WTC11 (cell line): ENCODE measurements around the gene VAT1. TPM values are rescaled to one million over a fixed set of nuclear protein-coding genes. Genes with fewer than 3 reads are reported as not detected.
A peak's percentile ranks its signal among the peaks of the same experiment; 100 is the strongest.

Experiments
- ATAC-seq: fragments of 200-7000 bp; cut with Tn5 transposase; 2 replicates; pipeline ENCODE4 v1.10.0; 2021; ENCODE audit warnings: mild to moderate bottlenecking, moderate library complexity
- CTCF ChIA-PET: fragments of 300-600 bp; sonication (Branson Sonifier 250); formaldehyde crosslinking; loops from one replicate; lab custom pipeline; 2021; ENCODE audit warnings: antibody characterized with exemption; lab: Charles Lee
- POLR2A ChIA-PET: fragments of 350-600 bp; sonication (Branson Sonifier 250); formaldehyde crosslinking; loops from one replicate; lab custom pipeline; 2021; ENCODE audit warnings: antibody characterized with exemption; lab: Charles Lee
- DNase-seq: peaks from one replicate; pipeline ENCODE4 v3.0.0; 2021; ENCODE audit warnings: low spot score
- H3K27ac Mint-ChIP-seq: 2 replicates; pipeline ENCODE4 v1.8.0; 2021; ENCODE audit warnings: mixed read lengths
- H3K27me3 Mint-ChIP-seq: 2 replicates; pipeline ENCODE4 v1.8.0; 2021; ENCODE audit warnings: low read depth, mild to moderate bottlenecking, moderate library complexity, mixed read lengths
- H3K36me3 Mint-ChIP-seq: 2 replicates; pipeline ENCODE4 v1.8.0; 2021; ENCODE audit warnings: mixed read lengths
- H3K4me1 Mint-ChIP-seq: 2 replicates; pipeline ENCODE4 v1.8.0; 2022; ENCODE audit warnings: mixed read lengths
- H3K4me3 Mint-ChIP-seq: 2 replicates; pipeline ENCODE4 v1.8.0; 2021; ENCODE audit warnings: mild to moderate bottlenecking, moderate library complexity, mixed read lengths
- H3K9me3 Mint-ChIP-seq: 2 replicates; pipeline ENCODE4 v1.8.0; 2021; ENCODE audit warnings: mixed read lengths
- AR ChIP-seq: fragments of 250-450 bp; sonication (Bioruptor Pico); IDR thresholded peaks from 2 replicates; pipeline ENCODE4 v1.9.0; 2021; ENCODE audit warnings: mild to moderate bottlenecking
- ATF1 ChIP-seq: sonication (generic); formaldehyde crosslinking; IDR thresholded peaks from 2 replicates; pipeline ENCODE4 v1.8.1; 2023; ENCODE audit warnings: mild to moderate bottlenecking, moderate library complexity, missing genetic modification reagents
- ATF3 ChIP-seq: sonication (generic); formaldehyde crosslinking; conservative IDR thresholded peaks from 2 replicates; pipeline ENCODE4 v1.8.1; 2022; ENCODE audit warnings: mild to moderate bottlenecking, missing genetic modification reagents
- CDX4 ChIP-seq: fragments of 250-450 bp; sonication (Bioruptor Pico); IDR thresholded peaks from 2 replicates; pipeline ENCODE4 v1.9.0; 2021; ENCODE audit warnings: moderate library complexity, mild to moderate bottlenecking, inconsistent platforms, borderline replicate concordance
- E2F4 ChIP-seq: sonication (generic); formaldehyde crosslinking; IDR thresholded peaks from 2 replicates; pipeline ENCODE4 v1.8.1; 2022; ENCODE audit warnings: low read depth, mild to moderate bottlenecking, moderate library complexity, missing genetic modification reagents, borderline replicate concordance
- ELF4 ChIP-seq: sonication (generic); formaldehyde crosslinking; IDR thresholded peaks from 2 replicates; pipeline ENCODE4 v1.8.1; 2022; ENCODE audit warnings: low read depth, mild to moderate bottlenecking, moderate library complexity, missing genetic modification reagents
- FOXP4 ChIP-seq: sonication (generic); formaldehyde crosslinking; IDR thresholded peaks from 2 replicates; pipeline ENCODE4 v1.8.0; 2022; ENCODE audit warnings: mild to moderate bottlenecking, missing genetic modification reagents
- GRHL2 ChIP-seq: fragments of 250-450 bp; sonication (Bioruptor Pico); IDR thresholded peaks from 2 replicates; pipeline ENCODE4 v1.8.0; 2022; ENCODE audit warnings: mild to moderate bottlenecking, moderate library complexity; ENCODE audit not compliant: insufficient replicate concordance, severe bottlenecking
- HMGA2 ChIP-seq: fragments of 250-450 bp; sonication (Bioruptor Pico); IDR thresholded peaks from 2 replicates; pipeline ENCODE4 v1.4.0; 2021; ENCODE audit warnings: mild to moderate bottlenecking, moderate library complexity
- HMGXB4 ChIP-seq: sonication (generic); formaldehyde crosslinking; IDR thresholded peaks from 2 replicates; pipeline ENCODE4 v1.8.1; 2023; ENCODE audit warnings: mild to moderate bottlenecking, moderate library complexity, missing genetic modification reagents
- IRF2 ChIP-seq: sonication (generic); formaldehyde crosslinking; IDR thresholded peaks from 2 replicates; pipeline ENCODE4 v1.8.0; 2022; ENCODE audit warnings: low read depth, missing genetic modification reagents, borderline replicate concordance
- RORB ChIP-seq: fragments of 250-450 bp; sonication (Bioruptor Pico); IDR thresholded peaks from 2 replicates; pipeline ENCODE4 v1.9.0; 2021; ENCODE audit warnings: mild to moderate bottlenecking
- TP53 ChIP-seq: sonication (generic); formaldehyde crosslinking; IDR thresholded peaks from 2 replicates; pipeline ENCODE4 v1.8.1; 2023; ENCODE audit warnings: mild to moderate bottlenecking, missing genetic modification reagents
- USF1 ChIP-seq: sonication (generic); formaldehyde crosslinking; IDR thresholded peaks from 2 replicates; pipeline ENCODE4 v1.8.0; 2022; ENCODE audit warnings: mild to moderate bottlenecking, missing genetic modification reagents
- ZNF396 ChIP-seq: fragments of 250-450 bp; sonication (Bioruptor Pico); IDR thresholded peaks from 2 replicates; pipeline ENCODE4 v1.8.0; 2021; ENCODE audit warnings: mild to moderate bottlenecking, moderate library complexity, borderline replicate concordance
- ZNF512 ChIP-seq: sonication (generic); formaldehyde crosslinking; IDR thresholded peaks from 2 replicates; pipeline ENCODE4 v1.8.1; 2022; ENCODE audit warnings: missing genetic modification reagents, borderline replicate concordance
- ZNF671 ChIP-seq: fragments of 250-450 bp; sonication (Bioruptor Pico); IDR thresholded peaks from 2 replicates; pipeline ENCODE4 v1.8.0; 2021; ENCODE audit warnings: mild to moderate bottlenecking
- total RNA-seq: library from RNA; stranded (reverse); gene quantifications from 3 replicates; pipeline ENCODE4 v1.2.3, GENCODE V29; 2021

VAT1 gene
- total RNA-seq, 1 experiment from 2014 or later, result 298 TPM

- H3K4me3 Mint-ChIP-seq, result no peak overlapping the region
- H3K27me3 Mint-ChIP-seq, result no peaks in the 10 kb centered on the region
- H3K36me3 Mint-ChIP-seq, result peaks cover 25% of the 10 kb centered on the region
- H3K9me3 Mint-ChIP-seq, result no peaks in the 10 kb centered on the region
- ATAC-seq (no peak), DNase-seq (no peak)
- peaks cover 36% of the 10 kb centered on the region for H3K4me1 Mint-ChIP-seq
- ChIA-PET POLR2A (interaction anchor here (1.0 kb wide), 1 partner anchor 11 kb away, joined by 3 read pairs; no protein-coding TSS in a partner anchor), CTCF (interaction anchor here (0.9 to 4.3 kb wide), 2 partner anchors 17 kb away, joined by 3 to 19 read pairs; partner anchors contain the start of gene RPL27)
- peak overlapping the region; percentile 62 for H3K27ac Mint-ChIP-seq
- TF ChIP-seq ATF3 (CRISPR knock-in tag), result no peak
Measured at GRCh38 chr17:43014649-43015542, 7.3 kb downstream of the VAT1 start.

- H3K4me3 Mint-ChIP-seq, result no peak overlapping the region
- peak overlapping the region; percentile 62; the same call in 1 of the 2 replicates for H3K27ac Mint-ChIP-seq
- H3K27me3 Mint-ChIP-seq, result no peaks in the 10 kb centered on the region
- ChIA-PET CTCF (interaction anchor here (0.9 to 4.3 kb wide), 4 partner anchors 10 to 194 kb away, joined by 3 to 19 read pairs (median 4); partner anchors contain the start of genes BECN1 and RPL27), POLR2A (interaction anchor here (1.0 kb wide), 1 partner anchor 12 kb away, joined by 3 read pairs; no protein-coding TSS in a partner anchor)
- peaks cover 25% of the 10 kb centered on the region for H3K36me3 Mint-ChIP-seq
- no peak for TF ChIP-seq ATF1
- TF ChIP-seq GRHL2 (CRISPR knock-in tag), result no peak
- TF ChIP-seq HMGA2 (CRISPR knock-in tag), result no peak
- TF ChIP-seq ZNF512, result no peak
- TF ChIP-seq ELF4, result no peak
- TF ChIP-seq AR (CRISPR knock-in tag), result no peak
- DNase-seq (no peak), ATAC-seq (no peak)
- peaks cover 30% of the 10 kb centered on the region for H3K4me1 Mint-ChIP-seq
- H3K9me3 Mint-ChIP-seq, result no peaks in the 10 kb centered on the region
Measured at GRCh38 chr17:43014020-43014648, 8.1 kb downstream of the VAT1 start.

GRCh38 chr17:43013296-43013695 is 8.9 kb downstream of the VAT1 start:
- Mint-ChIP-seq H3K4me3 (no peak overlapping the region), H3K27ac (0 out of 2 replicates have a peak overlapping the region, but pooled peaks have one; percentile 12), H3K27me3 (no peaks in the 10 kb centered on the region), H3K36me3 (peaks cover 20% of the 10 kb centered on the region), H3K9me3 (no peaks in the 10 kb centered on the region), H3K4me1 (peaks cover 30% of the 10 kb centered on the region)
- no peak for ATAC-seq
- no peak for DNase-seq
- ChIA-PET CTCF (interaction anchor here (0.6 to 4.3 kb wide), 5 partner anchors 11 to 201 kb away, joined by 3 to 19 read pairs (median 3); partner anchors contain the start of genes BECN1 and RPL27), POLR2A (interaction anchor here (0.5 to 1.8 kb wide), 2 partner anchors 15 to 280 kb away, joined by 5 to 6 read pairs; no protein-coding TSS in a partner anchor)
- TF ChIP-seq E2F4 (CRISPR knock-in tag), result no peak
- TF ChIP-seq CDX4 (CRISPR knock-in tag), result no peak
- TF ChIP-seq USF1 (CRISPR knock-in tag), result no peak
- no peak for TF ChIP-seq ZNF396
- no peak for TF ChIP-seq HMGXB4 (CRISPR knock-in tag)
- TF ChIP-seq IRF2 (CRISPR knock-in tag), result no peak
- no peak for TF ChIP-seq ZNF671 (CRISPR knock-in tag)
- TF ChIP-seq FOXP4 (CRISPR knock-in tag), result no peak
- TF ChIP-seq TP53 (CRISPR knock-in tag), result no peak
- TF ChIP-seq RORB (CRISPR knock-in tag), result no peak
